GM23338 (cell line): Measurements from ENCODE around the gene TNRC18. TPM values are rescaled to one million over a fixed set of nuclear protein-coding genes. Genes with fewer than 3 reads are reported as not detected.
"Not testable (repeated sequence)": the region's sequence is repeated elsewhere in the genome, so short reads cannot be mapped to it uniquely, and the experiment has no call there.

Source experiments
- ATAC-seq: fragments of 200-7000 bp; cut with Tn5 transposase; 3 replicates; pipeline ENCODE4 v1.9.1; 2020
- DNase-seq: peaks from one replicate; pipeline ENCODE4 v3.0.0-alpha.2; 2015; ENCODE audit warnings: low spot score
- H2AFZ ChIP-seq: fragments of 200-600 bp; sonication (generic); 2 replicates; pipeline ENCODE4 v1.8.0; 2016; ENCODE audit warnings: antibody characterized with exemption, mild to moderate bottlenecking, moderate library complexity
- H3F3A ChIP-seq: fragments of 200-600 bp; sonication (generic); replicated peaks from 2 replicates; pipeline ENCODE4 v1.8.0; 2017; ENCODE audit warnings: antibody characterized with exemption, mixed run types, low read depth
- H3K27ac ChIP-seq: fragments of 200-600 bp; sonication (generic); 2 replicates; pipeline ENCODE4 v1.6.1; 2016; ENCODE audit warnings: low read depth
- H3K27me3 ChIP-seq: fragments of 200-600 bp; sonication (generic); 2 replicates; pipeline ENCODE4 v1.8.0; 2016; ENCODE audit warnings: mild to moderate bottlenecking, mixed run types, moderate library complexity; ENCODE audit not compliant: insufficient read depth
- H3K36me3 ChIP-seq: fragments of 200-600 bp; sonication (generic); 2 replicates; pipeline ENCODE4 v1.8.0; 2016; ENCODE audit warnings: mild to moderate bottlenecking; ENCODE audit not compliant: insufficient read depth
- H3K4me1 ChIP-seq: fragments of 200-600 bp; sonication (generic); 2 replicates; pipeline ENCODE4 v1.8.0; 2016; ENCODE audit warnings: mild to moderate bottlenecking, moderate library complexity; ENCODE audit not compliant: insufficient read depth
- H3K4me2 ChIP-seq: fragments of 200-600 bp; sonication (generic); 2 replicates; pipeline ENCODE4 v1.7.1; 2017; ENCODE audit warnings: mixed run types
- H3K4me3 ChIP-seq: fragments of 200-600 bp; sonication (generic); 2 replicates; pipeline ENCODE4 v1.6.1; 2016; ENCODE audit warnings: mixed run types
- H3K79me2 ChIP-seq: fragments of 200-600 bp; sonication (generic); replicated peaks from 2 replicates; pipeline ENCODE4 v1.8.0; 2017; ENCODE audit warnings: mild to moderate bottlenecking; ENCODE audit not compliant: insufficient read depth
- H3K9me2 ChIP-seq: fragments of 200-600 bp; sonication (generic); 2 replicates; pipeline ENCODE4 v1.8.0; 2017; ENCODE audit not compliant: insufficient read depth
- H4K20me1 ChIP-seq: fragments of 200-600 bp; sonication (generic); replicated peaks from 2 replicates; pipeline ENCODE4 v1.8.0; 2017; ENCODE audit warnings: mild to moderate bottlenecking; ENCODE audit not compliant: insufficient read depth
- H3K27ac Mint-ChIP-seq: 2 replicates; pipeline ENCODE4 v1.8.0; 2020; ENCODE audit warnings: inconsistent platforms, mild to moderate bottlenecking, moderate library complexity, mixed read lengths
- H3K27me3 Mint-ChIP-seq: 3 replicates; pipeline ENCODE4 v1.8.0; 2022; ENCODE audit warnings: low read depth, mild to moderate bottlenecking, moderate library complexity, mixed read lengths, inconsistent platforms; ENCODE audit not compliant: insufficient read depth, poor library complexity
- H3K36me3 Mint-ChIP-seq: 3 replicates; pipeline ENCODE4 v1.8.0; 2021; ENCODE audit warnings: low read depth, mild to moderate bottlenecking, inconsistent platforms, moderate library complexity, mixed read lengths
- H3K4me1 Mint-ChIP-seq: 3 replicates; pipeline ENCODE4 v1.8.0; 2020; ENCODE audit warnings: mild to moderate bottlenecking, inconsistent platforms, mixed read lengths
- H3K4me3 Mint-ChIP-seq: 3 replicates; pipeline ENCODE4 v1.8.0; 2021; ENCODE audit warnings: moderate library complexity, mild to moderate bottlenecking, inconsistent platforms, mixed read lengths
- H3K9me3 Mint-ChIP-seq: 3 replicates; pipeline ENCODE4 v1.8.0; 2020; ENCODE audit warnings: moderate library complexity, mild to moderate bottlenecking, inconsistent platforms, mixed read lengths
- CREB1 ChIP-seq: fragments of 250-450 bp; sonication (Bioruptor Pico); IDR thresholded peaks from 2 replicates; pipeline ENCODE4 v1.5.0; 2020; ENCODE audit warnings: low read depth, mild to moderate bottlenecking, moderate library complexity
- CTCF ChIP-seq, 2 experiments: fragments of 200-600 bp in 1 of 2; sonication (generic) in 1 of 2; conservative IDR thresholded peaks; 2 replicates each; pipeline versions ENCODE4 v1.5.1 to v1.6.1; 2016 to 2017; ENCODE audit warnings: antibody characterized with exemption in 2 of 2, low read depth in 2 of 2, mild to moderate bottlenecking in 2 of 2, moderate library complexity in 1 of 2
- JUNB ChIP-seq: IDR thresholded peaks from one replicate; pipeline ENCODE4 v1.6.1; 2016; ENCODE audit warnings: antibody characterized with exemption; ENCODE audit not compliant: unreplicated experiment
- NANOG ChIP-seq: IDR thresholded peaks from 2 replicates; pipeline ENCODE4 v1.6.1; 2016; ENCODE audit warnings: antibody characterized with exemption, borderline replicate concordance
- POLR2AphosphoS5 ChIP-seq: IDR thresholded peaks from 2 replicates; pipeline ENCODE4 v1.6.1; 2016; ENCODE audit warnings: antibody characterized with exemption, low read depth
- REST ChIP-seq: IDR thresholded peaks from one replicate; pipeline ENCODE4 v1.6.1; 2018; ENCODE audit warnings: antibody characterized with exemption; ENCODE audit not compliant: unreplicated experiment
- STAT1 ChIP-seq: IDR thresholded peaks from one replicate; pipeline ENCODE4 v1.6.1; 2016; ENCODE audit warnings: antibody characterized with exemption; ENCODE audit not compliant: unreplicated experiment
- ZNF114 ChIP-seq: fragments of 250-450 bp; sonication (Bioruptor Pico); IDR thresholded peaks from 2 replicates; pipeline ENCODE4 v1.5.0; 2020; ENCODE audit warnings: mild to moderate bottlenecking, moderate library complexity
- polyA plus RNA-seq: library from polyadenylated mRNA; unstranded; fragments of >200 nt; fragmentation: Nextera tagmentation; extraction: Ambion mirVana; gene quantifications from 2 replicates; pipeline ENCODE4 v1.2.1, GENCODE V29; 2016
- total RNA-seq: library from RNA; depleted of rRNA; stranded (reverse); fragments of >200 nt; shearing (Covaris generic); gene quantifications from 2 replicates; pipeline ENCODE4 v1.2.3, GENCODE V29; 2014
- TF ChIP-seq, protein P1 (sequence below): fragments of 250-450 bp; sonication (Bioruptor Pico); IDR thresholded peaks from 2 replicates; pipeline ENCODE4 v1.5.0; 2020; ENCODE audit warnings: mild to moderate bottlenecking, moderate library complexity

The TNRC18 gene
- total and polyA plus RNA-seq, 2 experiments from 2014 or later = 2.1 to 17.5 TPM

DNA sequence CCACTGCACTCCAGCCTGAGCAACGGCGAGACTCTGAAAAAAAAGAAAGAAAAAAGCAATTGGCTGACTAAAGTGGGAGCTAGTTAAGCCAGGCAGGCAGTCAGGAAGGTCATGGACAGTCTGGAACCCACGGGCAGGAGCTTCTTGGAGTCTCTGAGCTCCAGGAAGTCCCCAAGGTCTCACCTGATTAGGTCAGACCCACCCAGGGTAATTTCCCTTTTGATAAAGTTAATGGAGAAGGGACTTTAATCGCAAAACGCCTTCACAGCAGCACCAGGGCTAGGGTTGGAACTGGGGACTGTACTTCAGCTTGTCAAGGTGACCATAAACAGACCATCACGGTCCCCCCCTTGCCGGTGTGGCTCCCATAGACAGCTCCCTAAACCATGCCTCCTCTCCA is 134.3 kb downstream of the TNRC18 start:
- no peak overlapping the region for H2AFZ ChIP-seq
- no peaks in the 10 kb centered on the region; the same call in 1 of the 3 replicates for H3K9me3 Mint-ChIP-seq
- H4K20me1 ChIP-seq = no peaks in the 10 kb centered on the region
- H3K4me1 ChIP-seq = no peaks in the 10 kb centered on the region
- H3K27ac ChIP-seq = no peak overlapping the region
- no peaks in the 10 kb centered on the region for H3K36me3 ChIP-seq
- no peaks in the 10 kb centered on the region for H3K79me2 ChIP-seq
- H3K4me1 Mint-ChIP-seq = no peaks in the 10 kb centered on the region
- peaks cover 8% of the 10 kb centered on the region; the same call in 2 of the 3 replicates for H3K36me3 Mint-ChIP-seq
- no peak overlapping the region for H3K4me2 ChIP-seq
- H3K27ac Mint-ChIP-seq = no peak overlapping the region
- TF ChIP-seq POLR2AphosphoS5 = no peak
- TF ChIP-seq STAT1 = no peak
- no peak for TF ChIP-seq JUNB
- TF ChIP-seq ZNF114 (CRISPR knock-in tag) = no peak
- no peak for TF ChIP-seq REST
- TF ChIP-seq, protein P1, sequence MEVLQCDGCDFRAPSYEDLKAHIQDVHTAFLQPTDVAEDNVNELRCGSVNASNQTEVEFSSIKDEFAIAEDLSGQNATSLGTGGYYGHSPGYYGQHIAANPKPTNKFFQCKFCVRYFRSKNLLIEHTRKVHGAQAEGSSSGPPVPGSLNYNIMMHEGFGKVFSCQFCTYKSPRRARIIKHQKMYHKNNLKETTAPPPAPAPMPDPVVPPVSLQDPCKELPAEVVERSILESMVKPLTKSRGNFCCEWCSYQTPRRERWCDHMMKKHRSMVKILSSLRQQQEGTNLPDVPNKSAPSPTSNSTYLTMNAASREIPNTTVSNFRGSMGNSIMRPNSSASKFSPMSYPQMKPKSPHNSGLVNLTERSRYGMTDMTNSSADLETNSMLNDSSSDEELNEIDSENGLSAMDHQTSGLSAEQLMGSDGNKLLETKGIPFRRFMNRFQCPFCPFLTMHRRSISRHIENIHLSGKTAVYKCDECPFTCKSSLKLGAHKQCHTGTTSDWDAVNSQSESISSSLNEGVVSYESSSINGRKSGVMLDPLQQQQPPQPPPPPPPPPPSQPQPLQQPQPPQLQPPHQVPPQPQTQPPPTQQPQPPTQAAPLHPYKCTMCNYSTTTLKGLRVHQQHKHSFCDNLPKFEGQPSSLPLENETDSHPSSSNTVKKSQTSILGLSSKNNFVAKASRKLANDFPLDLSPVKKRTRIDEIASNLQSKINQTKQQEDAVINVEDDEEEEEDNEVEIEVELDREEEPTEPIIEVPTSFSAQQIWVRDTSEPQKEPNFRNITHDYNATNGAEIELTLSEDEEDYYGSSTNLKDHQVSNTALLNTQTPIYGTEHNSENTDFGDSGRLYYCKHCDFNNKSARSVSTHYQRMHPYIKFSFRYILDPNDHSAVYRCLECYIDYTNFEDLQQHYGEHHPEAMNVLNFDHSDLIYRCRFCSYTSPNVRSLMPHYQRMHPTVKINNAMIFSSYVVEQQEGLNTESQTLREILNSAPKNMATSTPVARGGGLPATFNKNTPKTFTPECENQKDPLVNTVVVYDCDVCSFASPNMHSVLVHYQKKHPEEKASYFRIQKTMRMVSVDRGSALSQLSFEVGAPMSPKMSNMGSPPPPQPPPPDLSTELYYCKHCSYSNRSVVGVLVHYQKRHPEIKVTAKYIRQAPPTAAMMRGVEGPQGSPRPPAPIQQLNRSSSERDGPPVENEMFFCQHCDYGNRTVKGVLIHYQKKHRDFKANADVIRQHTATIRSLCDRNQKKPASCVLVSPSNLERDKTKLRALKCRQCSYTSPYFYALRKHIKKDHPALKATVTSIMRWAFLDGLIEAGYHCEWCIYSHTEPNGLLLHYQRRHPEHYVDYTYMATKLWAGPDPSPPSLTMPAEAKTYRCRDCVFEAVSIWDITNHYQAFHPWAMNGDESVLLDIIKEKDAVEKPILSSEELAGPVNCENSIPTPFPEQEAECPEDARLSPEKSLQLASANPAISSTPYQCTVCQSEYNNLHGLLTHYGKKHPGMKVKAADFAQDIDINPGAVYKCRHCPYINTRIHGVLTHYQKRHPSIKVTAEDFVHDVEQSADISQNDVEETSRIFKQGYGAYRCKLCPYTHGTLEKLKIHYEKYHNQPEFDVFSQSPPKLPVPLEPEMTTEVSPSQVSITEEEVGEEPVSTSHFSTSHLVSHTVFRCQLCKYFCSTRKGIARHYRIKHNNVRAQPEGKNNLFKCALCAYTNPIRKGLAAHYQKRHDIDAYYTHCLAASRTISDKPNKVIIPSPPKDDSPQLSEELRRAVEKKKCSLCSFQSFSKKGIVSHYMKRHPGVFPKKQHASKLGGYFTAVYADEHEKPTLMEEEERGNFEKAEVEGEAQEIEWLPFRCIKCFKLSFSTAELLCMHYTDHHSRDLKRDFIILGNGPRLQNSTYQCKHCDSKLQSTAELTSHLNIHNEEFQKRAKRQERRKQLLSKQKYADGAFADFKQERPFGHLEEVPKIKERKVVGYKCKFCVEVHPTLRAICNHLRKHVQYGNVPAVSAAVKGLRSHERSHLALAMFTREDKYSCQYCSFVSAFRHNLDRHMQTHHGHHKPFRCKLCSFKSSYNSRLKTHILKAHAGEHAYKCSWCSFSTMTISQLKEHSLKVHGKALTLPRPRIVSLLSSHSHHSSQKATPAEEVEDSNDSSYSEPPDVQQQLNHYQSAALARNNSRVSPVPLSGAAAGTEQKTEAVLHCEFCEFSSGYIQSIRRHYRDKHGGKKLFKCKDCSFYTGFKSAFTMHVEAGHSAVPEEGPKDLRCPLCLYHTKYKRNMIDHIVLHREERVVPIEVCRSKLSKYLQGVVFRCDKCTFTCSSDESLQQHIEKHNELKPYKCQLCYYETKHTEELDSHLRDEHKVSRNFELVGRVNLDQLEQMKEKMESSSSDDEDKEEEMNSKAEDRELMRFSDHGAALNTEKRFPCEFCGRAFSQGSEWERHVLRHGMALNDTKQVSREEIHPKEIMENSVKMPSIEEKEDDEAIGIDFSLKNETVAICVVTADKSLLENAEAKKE (CRISPR knock-in tag) = no peak
- TF ChIP-seq CREB1 (CRISPR knock-in tag) = no peak
- no peak for TF ChIP-seq NANOG
- TF ChIP-seq CTCF (conservative IDR thresholded peaks at IDR 0.05; ENCODE audit: low read depth in 2 of 2) = no peak
- H3K9me2 ChIP-seq = no peaks in the 10 kb centered on the region
- ATAC-seq = no peak
- peaks cover 5% of the 10 kb centered on the region for H3K27me3 ChIP-seq
- H3F3A ChIP-seq = no peaks in the 10 kb centered on the region
- H3K4me3 Mint-ChIP-seq = no peak overlapping the region
- H3K27me3 Mint-ChIP-seq = peaks cover 7% of the 10 kb centered on the region
- H3K4me3 ChIP-seq = no peak overlapping the region
- no peak for DNase-seq

GRCh38 chr7:5288560-5288959 is 135.1 kb downstream of the TNRC18 start:
- not testable (repeated sequence) for H3K9me3 Mint-ChIP-seq, H3K4me1 Mint-ChIP-seq, H3K4me3 ChIP-seq, DNase-seq, H2AFZ ChIP-seq, H3K36me3 Mint-ChIP-seq, H3K79me2 ChIP-seq, H3F3A ChIP-seq, ATAC-seq, H3K4me3 Mint-ChIP-seq, H3K36me3 ChIP-seq, H3K27ac ChIP-seq, H4K20me1 ChIP-seq, H3K9me2 ChIP-seq, H3K4me1 ChIP-seq, H3K27ac Mint-ChIP-seq, H3K27me3 Mint-ChIP-seq, H3K4me2 ChIP-seq
- peaks cover 13% of the 10 kb centered on the region for H3K27me3 ChIP-seq
